Measurements from ENCODE around the gene FBXL3. TPM values are rescaled to one million over a fixed set of nuclear protein-coding genes. Genes with fewer than 3 reads are reported as not detected.

Gene FBXL3
- total and polyA plus RNA-seq, 2 experiments from 2014 or later: 5.0 to 14.6 TPM

DNA sequence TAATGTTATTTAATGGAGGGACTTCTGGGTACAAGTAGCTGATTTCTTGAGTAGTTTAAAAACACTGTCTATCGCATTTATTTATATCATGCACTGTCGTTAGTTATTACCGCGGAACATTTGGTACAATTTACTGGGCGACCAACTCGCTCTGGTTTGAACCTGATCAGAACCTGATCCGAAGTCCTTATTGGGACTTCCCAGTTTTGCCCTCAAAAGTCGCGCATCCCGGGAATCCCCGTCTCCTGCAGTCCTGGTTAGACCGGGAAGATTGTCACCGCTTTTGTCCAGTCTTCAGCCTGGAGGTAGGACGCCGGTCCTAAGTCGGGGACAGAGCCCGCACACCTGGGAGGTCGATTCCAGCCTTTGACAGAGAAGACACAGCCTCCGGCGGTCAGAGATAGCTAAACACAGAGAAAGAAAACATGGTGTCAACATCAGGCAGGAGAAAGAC lies 34.4 kb downstream of the FBXL3 start:
- peak overlapping the region; percentile 85; the same call in 1 of the 2 replicates for H3K27ac ChIP-seq (ENCODE audit: low read depth)
- peak; percentile 60 for DNase-seq (ENCODE audit: low spot score)
- peaks cover 13% of the 10 kb centered on the region; the same call in 2 of the 3 replicates for H3K4me1 Mint-ChIP-seq

More for the DNA sequence above, 34.4 kb downstream of the FBXL3 start:
- Histone ChIP-seq H3K27me3 (ENCODE audit: insufficient read depth) (no peaks in the 10 kb centered on the region), H2AFZ (peak overlapping the region; percentile 93), H3K36me3 (ENCODE audit: insufficient read depth) (no peaks in the 10 kb centered on the region), H4K20me1 (replicated peaks; ENCODE audit: insufficient read depth) (no peaks in the 10 kb centered on the region; the same call in 1 of the 2 replicates), H3K79me2 (replicated peaks; ENCODE audit: insufficient read depth) (no peaks in the 10 kb centered on the region; the same call in 1 of the 2 replicates), H3K4me1 (ENCODE audit: insufficient read depth) (peaks cover 8% of the 10 kb centered on the region; the same call in 1 of the 2 replicates), H3K4me2 (peak overlapping the region; percentile 84), H3F3A (replicated peaks; ENCODE audit: low read depth) (no peaks in the 10 kb centered on the region), H3K9me2 (ENCODE audit: insufficient read depth) (no peaks in the 10 kb centered on the region), H3K4me3 (peak overlapping the region; percentile 77)
- peaks cover 21% of the 10 kb centered on the region for H3K27me3 Mint-ChIP-seq (ENCODE audit: insufficient read depth, low read depth, poor library complexity)
- H3K4me3 Mint-ChIP-seq: peak overlapping the region; percentile 99
- ATAC-seq: peak; percentile 15
- peak overlapping the region; percentile 98 for H3K27ac Mint-ChIP-seq
- no peaks in the 10 kb centered on the region; the same call in 2 of the 3 replicates for H3K9me3 Mint-ChIP-seq
- H3K36me3 Mint-ChIP-seq (ENCODE audit: low read depth): peaks cover 7% of the 10 kb centered on the region; the same call in 1 of the 3 replicates
- TF ChIP-seq, protein P1, sequence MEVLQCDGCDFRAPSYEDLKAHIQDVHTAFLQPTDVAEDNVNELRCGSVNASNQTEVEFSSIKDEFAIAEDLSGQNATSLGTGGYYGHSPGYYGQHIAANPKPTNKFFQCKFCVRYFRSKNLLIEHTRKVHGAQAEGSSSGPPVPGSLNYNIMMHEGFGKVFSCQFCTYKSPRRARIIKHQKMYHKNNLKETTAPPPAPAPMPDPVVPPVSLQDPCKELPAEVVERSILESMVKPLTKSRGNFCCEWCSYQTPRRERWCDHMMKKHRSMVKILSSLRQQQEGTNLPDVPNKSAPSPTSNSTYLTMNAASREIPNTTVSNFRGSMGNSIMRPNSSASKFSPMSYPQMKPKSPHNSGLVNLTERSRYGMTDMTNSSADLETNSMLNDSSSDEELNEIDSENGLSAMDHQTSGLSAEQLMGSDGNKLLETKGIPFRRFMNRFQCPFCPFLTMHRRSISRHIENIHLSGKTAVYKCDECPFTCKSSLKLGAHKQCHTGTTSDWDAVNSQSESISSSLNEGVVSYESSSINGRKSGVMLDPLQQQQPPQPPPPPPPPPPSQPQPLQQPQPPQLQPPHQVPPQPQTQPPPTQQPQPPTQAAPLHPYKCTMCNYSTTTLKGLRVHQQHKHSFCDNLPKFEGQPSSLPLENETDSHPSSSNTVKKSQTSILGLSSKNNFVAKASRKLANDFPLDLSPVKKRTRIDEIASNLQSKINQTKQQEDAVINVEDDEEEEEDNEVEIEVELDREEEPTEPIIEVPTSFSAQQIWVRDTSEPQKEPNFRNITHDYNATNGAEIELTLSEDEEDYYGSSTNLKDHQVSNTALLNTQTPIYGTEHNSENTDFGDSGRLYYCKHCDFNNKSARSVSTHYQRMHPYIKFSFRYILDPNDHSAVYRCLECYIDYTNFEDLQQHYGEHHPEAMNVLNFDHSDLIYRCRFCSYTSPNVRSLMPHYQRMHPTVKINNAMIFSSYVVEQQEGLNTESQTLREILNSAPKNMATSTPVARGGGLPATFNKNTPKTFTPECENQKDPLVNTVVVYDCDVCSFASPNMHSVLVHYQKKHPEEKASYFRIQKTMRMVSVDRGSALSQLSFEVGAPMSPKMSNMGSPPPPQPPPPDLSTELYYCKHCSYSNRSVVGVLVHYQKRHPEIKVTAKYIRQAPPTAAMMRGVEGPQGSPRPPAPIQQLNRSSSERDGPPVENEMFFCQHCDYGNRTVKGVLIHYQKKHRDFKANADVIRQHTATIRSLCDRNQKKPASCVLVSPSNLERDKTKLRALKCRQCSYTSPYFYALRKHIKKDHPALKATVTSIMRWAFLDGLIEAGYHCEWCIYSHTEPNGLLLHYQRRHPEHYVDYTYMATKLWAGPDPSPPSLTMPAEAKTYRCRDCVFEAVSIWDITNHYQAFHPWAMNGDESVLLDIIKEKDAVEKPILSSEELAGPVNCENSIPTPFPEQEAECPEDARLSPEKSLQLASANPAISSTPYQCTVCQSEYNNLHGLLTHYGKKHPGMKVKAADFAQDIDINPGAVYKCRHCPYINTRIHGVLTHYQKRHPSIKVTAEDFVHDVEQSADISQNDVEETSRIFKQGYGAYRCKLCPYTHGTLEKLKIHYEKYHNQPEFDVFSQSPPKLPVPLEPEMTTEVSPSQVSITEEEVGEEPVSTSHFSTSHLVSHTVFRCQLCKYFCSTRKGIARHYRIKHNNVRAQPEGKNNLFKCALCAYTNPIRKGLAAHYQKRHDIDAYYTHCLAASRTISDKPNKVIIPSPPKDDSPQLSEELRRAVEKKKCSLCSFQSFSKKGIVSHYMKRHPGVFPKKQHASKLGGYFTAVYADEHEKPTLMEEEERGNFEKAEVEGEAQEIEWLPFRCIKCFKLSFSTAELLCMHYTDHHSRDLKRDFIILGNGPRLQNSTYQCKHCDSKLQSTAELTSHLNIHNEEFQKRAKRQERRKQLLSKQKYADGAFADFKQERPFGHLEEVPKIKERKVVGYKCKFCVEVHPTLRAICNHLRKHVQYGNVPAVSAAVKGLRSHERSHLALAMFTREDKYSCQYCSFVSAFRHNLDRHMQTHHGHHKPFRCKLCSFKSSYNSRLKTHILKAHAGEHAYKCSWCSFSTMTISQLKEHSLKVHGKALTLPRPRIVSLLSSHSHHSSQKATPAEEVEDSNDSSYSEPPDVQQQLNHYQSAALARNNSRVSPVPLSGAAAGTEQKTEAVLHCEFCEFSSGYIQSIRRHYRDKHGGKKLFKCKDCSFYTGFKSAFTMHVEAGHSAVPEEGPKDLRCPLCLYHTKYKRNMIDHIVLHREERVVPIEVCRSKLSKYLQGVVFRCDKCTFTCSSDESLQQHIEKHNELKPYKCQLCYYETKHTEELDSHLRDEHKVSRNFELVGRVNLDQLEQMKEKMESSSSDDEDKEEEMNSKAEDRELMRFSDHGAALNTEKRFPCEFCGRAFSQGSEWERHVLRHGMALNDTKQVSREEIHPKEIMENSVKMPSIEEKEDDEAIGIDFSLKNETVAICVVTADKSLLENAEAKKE (CRISPR knock-in tag; IDR thresholded peaks at IDR 0.05): no peak
- TF ChIP-seq, protein P2, sequence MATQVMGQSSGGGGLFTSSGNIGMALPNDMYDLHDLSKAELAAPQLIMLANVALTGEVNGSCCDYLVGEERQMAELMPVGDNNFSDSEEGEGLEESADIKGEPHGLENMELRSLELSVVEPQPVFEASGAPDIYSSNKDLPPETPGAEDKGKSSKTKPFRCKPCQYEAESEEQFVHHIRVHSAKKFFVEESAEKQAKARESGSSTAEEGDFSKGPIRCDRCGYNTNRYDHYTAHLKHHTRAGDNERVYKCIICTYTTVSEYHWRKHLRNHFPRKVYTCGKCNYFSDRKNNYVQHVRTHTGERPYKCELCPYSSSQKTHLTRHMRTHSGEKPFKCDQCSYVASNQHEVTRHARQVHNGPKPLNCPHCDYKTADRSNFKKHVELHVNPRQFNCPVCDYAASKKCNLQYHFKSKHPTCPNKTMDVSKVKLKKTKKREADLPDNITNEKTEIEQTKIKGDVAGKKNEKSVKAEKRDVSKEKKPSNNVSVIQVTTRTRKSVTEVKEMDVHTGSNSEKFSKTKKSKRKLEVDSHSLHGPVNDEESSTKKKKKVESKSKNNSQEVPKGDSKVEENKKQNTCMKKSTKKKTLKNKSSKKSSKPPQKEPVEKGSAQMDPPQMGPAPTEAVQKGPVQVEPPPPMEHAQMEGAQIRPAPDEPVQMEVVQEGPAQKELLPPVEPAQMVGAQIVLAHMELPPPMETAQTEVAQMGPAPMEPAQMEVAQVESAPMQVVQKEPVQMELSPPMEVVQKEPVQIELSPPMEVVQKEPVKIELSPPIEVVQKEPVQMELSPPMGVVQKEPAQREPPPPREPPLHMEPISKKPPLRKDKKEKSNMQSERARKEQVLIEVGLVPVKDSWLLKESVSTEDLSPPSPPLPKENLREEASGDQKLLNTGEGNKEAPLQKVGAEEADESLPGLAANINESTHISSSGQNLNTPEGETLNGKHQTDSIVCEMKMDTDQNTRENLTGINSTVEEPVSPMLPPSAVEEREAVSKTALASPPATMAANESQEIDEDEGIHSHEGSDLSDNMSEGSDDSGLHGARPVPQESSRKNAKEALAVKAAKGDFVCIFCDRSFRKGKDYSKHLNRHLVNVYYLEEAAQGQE (IDR thresholded peaks at IDR 0.05; ENCODE audit: unreplicated experiment): no peak
- TF ChIP-seq CREB1 (CRISPR knock-in tag; IDR thresholded peaks at IDR 0.05; ENCODE audit: low read depth): no peak
- TF ChIP-seq ZNF331 (CRISPR knock-in tag; IDR thresholded peaks at IDR 0.05; ENCODE audit: low read depth): no peak
- TF ChIP-seq, protein P3, sequence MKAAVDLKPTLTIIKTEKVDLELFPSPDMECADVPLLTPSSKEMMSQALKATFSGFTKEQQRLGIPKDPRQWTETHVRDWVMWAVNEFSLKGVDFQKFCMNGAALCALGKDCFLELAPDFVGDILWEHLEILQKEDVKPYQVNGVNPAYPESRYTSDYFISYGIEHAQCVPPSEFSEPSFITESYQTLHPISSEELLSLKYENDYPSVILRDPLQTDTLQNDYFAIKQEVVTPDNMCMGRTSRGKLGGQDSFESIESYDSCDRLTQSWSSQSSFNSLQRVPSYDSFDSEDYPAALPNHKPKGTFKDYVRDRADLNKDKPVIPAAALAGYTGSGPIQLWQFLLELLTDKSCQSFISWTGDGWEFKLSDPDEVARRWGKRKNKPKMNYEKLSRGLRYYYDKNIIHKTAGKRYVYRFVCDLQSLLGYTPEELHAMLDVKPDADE (IDR thresholded peaks at IDR 0.05): no peak
- TF ChIP-seq EZH2phosphoT487 (IDR thresholded peaks at IDR 0.05; ENCODE audit: unreplicated experiment): no peak
- TF ChIP-seq NANOG (IDR thresholded peaks at IDR 0.05; ENCODE audit: borderline replicate concordance): no peak
- TF ChIP-seq POLR2AphosphoS5 (IDR thresholded peaks at IDR 0.05; ENCODE audit: low read depth): no peak
- TF ChIP-seq, protein P4, sequence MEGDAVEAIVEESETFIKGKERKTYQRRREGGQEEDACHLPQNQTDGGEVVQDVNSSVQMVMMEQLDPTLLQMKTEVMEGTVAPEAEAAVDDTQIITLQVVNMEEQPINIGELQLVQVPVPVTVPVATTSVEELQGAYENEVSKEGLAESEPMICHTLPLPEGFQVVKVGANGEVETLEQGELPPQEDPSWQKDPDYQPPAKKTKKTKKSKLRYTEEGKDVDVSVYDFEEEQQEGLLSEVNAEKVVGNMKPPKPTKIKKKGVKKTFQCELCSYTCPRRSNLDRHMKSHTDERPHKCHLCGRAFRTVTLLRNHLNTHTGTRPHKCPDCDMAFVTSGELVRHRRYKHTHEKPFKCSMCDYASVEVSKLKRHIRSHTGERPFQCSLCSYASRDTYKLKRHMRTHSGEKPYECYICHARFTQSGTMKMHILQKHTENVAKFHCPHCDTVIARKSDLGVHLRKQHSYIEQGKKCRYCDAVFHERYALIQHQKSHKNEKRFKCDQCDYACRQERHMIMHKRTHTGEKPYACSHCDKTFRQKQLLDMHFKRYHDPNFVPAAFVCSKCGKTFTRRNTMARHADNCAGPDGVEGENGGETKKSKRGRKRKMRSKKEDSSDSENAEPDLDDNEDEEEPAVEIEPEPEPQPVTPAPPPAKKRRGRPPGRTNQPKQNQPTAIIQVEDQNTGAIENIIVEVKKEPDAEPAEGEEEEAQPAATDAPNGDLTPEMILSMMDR (conservative IDR thresholded peaks at IDR 0.05; ENCODE audit: low read depth in 2 of 2): no peak
- no peak for TF ChIP-seq JUNB (IDR thresholded peaks at IDR 0.05; ENCODE audit: unreplicated experiment)
